Trophoblast cell (in vitro differentiated cells and primary cell): ENCODE results near the gene PLSCR1.

Source experiments
- DNase-seq, 2 donors: peaks; one replicate each; pipeline ENCODE4 v3.0.0-alpha.2; 2016
- H2AFZ ChIP-seq: 2 replicates; pipeline ENCODE4 v1.6.1; 2013; ENCODE audit warnings: low read length, moderate library complexity, mild to moderate bottlenecking; ENCODE audit not compliant: insufficient read depth, poor library complexity
- H2AK5ac ChIP-seq: 2 replicates; pipeline ENCODE4 v1.6.1; 2013; ENCODE audit warnings: mild to moderate bottlenecking, low read length
- H2BK120ac ChIP-seq: 2 replicates; pipeline ENCODE4 v1.6.1; 2013; ENCODE audit warnings: low read length, mild to moderate bottlenecking, moderate library complexity; ENCODE audit not compliant: insufficient read depth, poor library complexity
- H2BK12ac ChIP-seq: 2 replicates; pipeline ENCODE4 v1.6.1; 2013; ENCODE audit warnings: mild to moderate bottlenecking, low read length, moderate library complexity
- H2BK5ac ChIP-seq: 2 replicates; pipeline ENCODE4 v1.6.1; 2013; ENCODE audit warnings: low read length, low read depth, moderate library complexity, mild to moderate bottlenecking; ENCODE audit not compliant: poor library complexity
- H3K14ac ChIP-seq: 2 replicates; pipeline ENCODE4 v1.6.1; 2013; ENCODE audit warnings: mild to moderate bottlenecking, low read length
- H3K18ac ChIP-seq: 2 replicates; pipeline ENCODE4 v1.6.1; 2013; ENCODE audit warnings: mild to moderate bottlenecking, low read length
- H3K23ac ChIP-seq: 2 replicates; pipeline ENCODE4 v1.6.1; 2013; ENCODE audit warnings: low read length
- H3K27ac ChIP-seq: 2 replicates; pipeline ENCODE4 v1.5.1; 2013; ENCODE audit warnings: low read depth, mild to moderate bottlenecking, inconsistent platforms, low read length, moderate library complexity
- H3K27me3 ChIP-seq: 2 replicates; pipeline ENCODE4 v1.6.1; 2013; ENCODE audit warnings: inconsistent platforms, mild to moderate bottlenecking, low read length, moderate library complexity; ENCODE audit not compliant: insufficient read depth
- H3K36me3 ChIP-seq, 2 experiments: 1 replicate in 1 of 2; 2 replicates in 1 of 2; pipeline ENCODE4 v1.6.1; 2013; ENCODE audit warnings: low read length in 2 of 2, mild to moderate bottlenecking in 2 of 2, moderate library complexity in 1 of 2; ENCODE audit not compliant: insufficient read depth in 2 of 2, control insufficient read depth in 1 of 2
- H3K4ac ChIP-seq: 2 replicates; pipeline ENCODE4 v1.6.1; 2013; ENCODE audit warnings: low read depth, mild to moderate bottlenecking, low read length, moderate library complexity
- H3K4me1 ChIP-seq, 2 experiments: 1 replicate in 1 of 2; 2 replicates in 1 of 2; pipeline ENCODE4 v1.6.1; 2013; ENCODE audit warnings: low read length in 2 of 2, mild to moderate bottlenecking in 2 of 2, moderate library complexity in 1 of 2; ENCODE audit not compliant: insufficient read depth in 2 of 2, control insufficient read depth in 1 of 2
- H3K4me2 ChIP-seq: 2 replicates; pipeline ENCODE4 v1.6.1; 2013; ENCODE audit warnings: inconsistent platforms, mild to moderate bottlenecking, low read length, moderate library complexity
- H3K4me3 ChIP-seq: 2 replicates; pipeline ENCODE4 v1.5.1; 2013; ENCODE audit warnings: mild to moderate bottlenecking, low read depth, low read length, inconsistent platforms
- H3K79me1 ChIP-seq: one replicate; pipeline ENCODE4 v1.6.1; 2013; ENCODE audit warnings: low read length
- H3K79me2 ChIP-seq: 2 replicates; pipeline ENCODE4 v1.6.1; 2013; ENCODE audit warnings: low read length, mild to moderate bottlenecking; ENCODE audit not compliant: control insufficient read depth, insufficient read depth, poor library complexity
- H3K9ac ChIP-seq: 2 replicates; pipeline ENCODE4 v1.6.1; 2013; ENCODE audit warnings: mild to moderate bottlenecking, low read length
- H3K9me3 ChIP-seq: 2 replicates; pipeline ENCODE4 v1.6.1; 2013; ENCODE audit warnings: low read depth, mild to moderate bottlenecking, control low read depth, inconsistent platforms, low read length; ENCODE audit not compliant: insufficient read depth
- H4K12ac ChIP-seq: 2 replicates; pipeline ENCODE4 v1.6.1; 2013; ENCODE audit warnings: low read depth, mild to moderate bottlenecking, low read length, moderate library complexity
- H4K8ac ChIP-seq: 2 replicates; pipeline ENCODE4 v1.6.1; 2013; ENCODE audit warnings: low read depth, mild to moderate bottlenecking, low read length, moderate library complexity
- H4K91ac ChIP-seq: one replicate; pipeline ENCODE4 v1.6.1; 2013; ENCODE audit warnings: low read depth, mild to moderate bottlenecking, low read length, moderate library complexity
- WGBS: extraction: QIAGEN DNeasy Blood & Tissue Kit; methylation state at CpG from one replicate; pipeline ENCODE4 v1.1.7; 2013; ENCODE audit warnings: missing lambda C conversion rate; ENCODE audit not compliant: insufficient read length, insufficient coverage; ENCODE audit errors: extremely low coverage; 5-methylcytosine and 5-hydroxymethylcytosine counted together

Gene PLSCR1

GRCh38 chr3:146502887-146503460 lies 41.4 kb downstream of the PLSCR1 start:
- H3K4ac ChIP-seq: no peak overlapping the region

GRCh38 chr3:146501752-146502151 lies 42.7 kb downstream of the PLSCR1 start:
- H3K23ac ChIP-seq: no peak overlapping the region
- H3K4me3 ChIP-seq: no peak overlapping the region
- no peak overlapping the region for H3K27ac ChIP-seq
- no peak overlapping the region for H4K91ac ChIP-seq
- H2BK12ac ChIP-seq: peak overlapping the region; percentile 88
- H3K36me3 ChIP-seq: no peaks in the 10 kb centered on the region
- no peak overlapping the region for H3K18ac ChIP-seq
- no peak overlapping the region for H3K14ac ChIP-seq
- H2AK5ac ChIP-seq: no peak overlapping the region
- H3K27me3 ChIP-seq: no peaks in the 10 kb centered on the region
- H3K4me2 ChIP-seq: no peak overlapping the region
- no peaks in the 10 kb centered on the region for H3K9me3 ChIP-seq
- peaks cover 9% of the 10 kb centered on the region for H3K79me1 ChIP-seq
- H3K9ac ChIP-seq: no peak overlapping the region
- no peak overlapping the region for H4K8ac ChIP-seq
- DNase-seq: no peak
- no peak overlapping the region for H2BK5ac ChIP-seq
- H3K79me2 ChIP-seq: no peaks in the 10 kb centered on the region
- H2AFZ ChIP-seq: no peak overlapping the region
- peaks cover 4 to 8% of the 10 kb centered on the region in 2 experiments for H3K4me1 ChIP-seq
- H4K12ac ChIP-seq: no peak overlapping the region
- no peak overlapping the region for H2BK120ac ChIP-seq
- no peak overlapping the region for H3K4ac ChIP-seq

More at GRCh38 chr3:146502887-146503460, 41.4 kb downstream of the PLSCR1 start:
- Histone ChIP-seq H3K36me3 (no peaks in the 10 kb centered on the region), H3K9me3 (no peaks in the 10 kb centered on the region), H3K9ac (no peak overlapping the region), H3K23ac (no peak overlapping the region), H3K4me3 (no peak overlapping the region), H2AFZ (no peak overlapping the region), H2BK5ac (peak overlapping the region; percentile 16), H3K14ac (no peak overlapping the region), H3K4me2 (no peak overlapping the region), H3K27ac (peak overlapping the region; percentile 99), H2BK12ac (peak overlapping the region; percentile 59), H3K4me1 (peaks cover 7 to 12% of the 10 kb centered on the region in 2 experiments), H4K12ac (no peak overlapping the region), H3K79me1 (peaks cover 17% of the 10 kb centered on the region), H4K8ac (no peak overlapping the region), H3K79me2 (no peaks in the 10 kb centered on the region), H2AK5ac (no peak overlapping the region), H4K91ac (peak overlapping the region; percentile 57), H2BK120ac (peak overlapping the region; percentile 56), H3K27me3 (no peaks in the 10 kb centered on the region), H3K18ac (no peak overlapping the region)
- peak in 1 of 2 donors; percentile 57 for DNase-seq
- WGBS: no CpG with 5 or more reads among the region's 1 CpG

GRCh38 chr3:146499701-146500100 lies 44.7 kb downstream of the PLSCR1 start:
- Histone ChIP-seq H3K79me1 (peaks cover 9% of the 10 kb centered on the region), H2AK5ac (no peak overlapping the region), H3K14ac (no peak overlapping the region), H3K4me3 (no peak overlapping the region), H3K79me2 (no peaks in the 10 kb centered on the region), H3K18ac (no peak overlapping the region), H2AFZ (no peak overlapping the region), H3K27ac (no peak overlapping the region), H3K9ac (no peak overlapping the region), H3K4ac (no peak overlapping the region), H4K91ac (no peak overlapping the region), H3K23ac (no peak overlapping the region), H2BK5ac (no peak overlapping the region), H3K9me3 (no peaks in the 10 kb centered on the region), H3K36me3 (no peaks in the 10 kb centered on the region), H3K4me1 (peaks cover 4 to 8% of the 10 kb centered on the region in 2 experiments), H3K4me2 (no peak overlapping the region), H3K27me3 (no peaks in the 10 kb centered on the region), H2BK12ac (no peak overlapping the region), H2BK120ac (no peak overlapping the region), H4K8ac (no peak overlapping the region), H4K12ac (no peak overlapping the region)
- DNase-seq: no peak
- WGBS: no CpG with 5 or more reads among the region's 1 CpG

GRCh38 chr3:146498002-146498736 lies 46.2 kb downstream of the PLSCR1 start:
- H2AFZ ChIP-seq: no peak overlapping the region
- H2BK12ac ChIP-seq: no peak overlapping the region
- H3K27ac ChIP-seq: no peak overlapping the region
- peaks cover 0 to 5% of the 10 kb centered on the region in 2 experiments for H3K4me1 ChIP-seq
- no peak overlapping the region for H2BK120ac ChIP-seq
- H3K4me2 ChIP-seq: no peak overlapping the region
- H2AK5ac ChIP-seq: no peak overlapping the region
- DNase-seq: no peak
- no peaks in the 10 kb centered on the region for H3K27me3 ChIP-seq
- no peak overlapping the region for H4K8ac ChIP-seq
- H3K18ac ChIP-seq: no peak overlapping the region
- no peak overlapping the region for H3K4ac ChIP-seq
- no peak overlapping the region for H4K91ac ChIP-seq
- no peak overlapping the region for H3K4me3 ChIP-seq
- H3K36me3 ChIP-seq: no peaks in the 10 kb centered on the region
- H3K79me2 ChIP-seq: no peaks in the 10 kb centered on the region
- no CpG with 5 or more reads among the region's 13 CpGs for WGBS
- peaks cover 4% of the 10 kb centered on the region for H3K79me1 ChIP-seq
- H2BK5ac ChIP-seq: no peak overlapping the region
- H3K9me3 ChIP-seq: no peaks in the 10 kb centered on the region
- no peak overlapping the region for H4K12ac ChIP-seq
- H3K14ac ChIP-seq: no peak overlapping the region
- H3K9ac ChIP-seq: no peak overlapping the region
- no peak overlapping the region for H3K23ac ChIP-seq
